ENCODE results near the gene NHSL2.

NHSL2 gene

GRCh38 chrX:72102126-72102525, 191.5 kb downstream of the NHSL2 start:
- peaks cover 77 to 93% of the 10 kb centered on the region in 2 experiments for H3K4me1 ChIP-seq (ENCODE audit: control insufficient read depth in 1 of 2, insufficient read depth in 1 of 2, low read depth in 1 of 2, low read length in 1 of 2)

GRCh38 chrX:72102760-72103159, 192.1 kb downstream of the NHSL2 start:
- H3K9me3 ChIP-seq: no peaks in the 10 kb centered on the region
- TF ChIP-seq CTCF (IDR thresholded peaks at IDR 0.05): no peak
- H3K27me3 ChIP-seq: no peaks in the 10 kb centered on the region
- peaks cover 77 to 93% of the 10 kb centered on the region in 2 experiments for H3K4me1 ChIP-seq (ENCODE audit: control insufficient read depth in 1 of 2, insufficient read depth in 1 of 2, low read depth in 1 of 2, low read length in 1 of 2)
- H3K4me3 ChIP-seq (ENCODE audit: low read depth in 1 of 2, low read length in 1 of 2): peak overlapping the region; percentile 72 to 90
- peak overlapping the region; percentile 98 for H3K27ac ChIP-seq
- H3K36me3 ChIP-seq: no peaks in the 10 kb centered on the region

More at GRCh38 chrX:72102126-72102525, 191.5 kb downstream of the NHSL2 start:
- TF ChIP-seq CTCF (IDR thresholded peaks at IDR 0.05): no peak
- Histone ChIP-seq H3K9me3 (no peaks in the 10 kb centered on the region), H3K27me3 (no peaks in the 10 kb centered on the region), H3K36me3 (no peaks in the 10 kb centered on the region), H3K27ac (peak overlapping the region; percentile 98), H3K4me3 (ENCODE audit: low read depth in 1 of 2, low read length in 1 of 2) (peak overlapping the region; percentile 72 to 90)

GRCh38 chrX:72105436-72105835, 194.8 kb downstream of the NHSL2 start:
- peak overlapping the region; percentile 72 to 90 for H3K4me3 ChIP-seq (ENCODE audit: low read depth in 1 of 2, low read length in 1 of 2)
- no peaks in the 10 kb centered on the region for H3K27me3 ChIP-seq
- H3K36me3 ChIP-seq: no peaks in the 10 kb centered on the region
- TF ChIP-seq CTCF (IDR thresholded peaks at IDR 0.05): peak; percentile 79
- peak overlapping the region; percentile 98 for H3K27ac ChIP-seq
- H3K4me1 ChIP-seq (ENCODE audit: control insufficient read depth in 1 of 2, insufficient read depth in 1 of 2, low read depth in 1 of 2, low read length in 1 of 2): peaks cover 81 to 96% of the 10 kb centered on the region in 2 experiments
- no peaks in the 10 kb centered on the region for H3K9me3 ChIP-seq

- Histone ChIP-seq H3K4me1 (ENCODE audit: control insufficient read depth in 1 of 2, insufficient read depth in 1 of 2, low read depth in 1 of 2, low read length in 1 of 2) (peaks cover 88 to 92% of the 10 kb centered on the region in 2 experiments), H3K27me3 (no peaks in the 10 kb centered on the region), H3K27ac (peak overlapping the region; percentile 98), H3K4me3 (ENCODE audit: low read depth in 1 of 2, low read length in 1 of 2) (peak overlapping the region; percentile 31 to 35), H3K9me3 (no peaks in the 10 kb centered on the region), H3K36me3 (no peaks in the 10 kb centered on the region)
- TF ChIP-seq CTCF (IDR thresholded peaks at IDR 0.05): peak; percentile 48
These were observed 196.7 kb downstream of the NHSL2 start for GRCh38 chrX:72107320-72107719.

- Histone ChIP-seq H3K4me1 (ENCODE audit: control insufficient read depth in 1 of 2, insufficient read depth in 1 of 2, low read depth in 1 of 2, low read length in 1 of 2) (peaks cover 83 to 86% of the 10 kb centered on the region in 2 experiments), H3K27me3 (no peaks in the 10 kb centered on the region), H3K9me3 (no peaks in the 10 kb centered on the region), H3K36me3 (no peaks in the 10 kb centered on the region), H3K4me3 (ENCODE audit: low read depth in 1 of 2, low read length in 1 of 2) (peak overlapping the region; percentile 31 to 35), H3K27ac (peak overlapping the region; percentile 98)
- no peak for TF ChIP-seq CTCF (IDR thresholded peaks at IDR 0.05)
These were observed 197.4 kb downstream of the NHSL2 start for GRCh38 chrX:72107841-72108595.

Measured in neutrophil (primary cell).